ENCODE results near the gene BHMT2. TPM values are rescaled to one million over a fixed set of nuclear protein-coding genes. Genes with fewer than 3 reads are reported as not detected.
A peak's percentile ranks its signal among the peaks of the same experiment; 100 is the strongest.

The BHMT2 gene
- total RNA-seq, 1 donor from 2014 or later: 7.9 TPM

GRCh38 chr5:79122973-79123372 is 53.4 kb downstream of the BHMT2 start:
- H3K27me3 ChIP-seq (ENCODE audit: low read depth): no peaks in the 10 kb centered on the region
- no peak for DNase-seq
- no peak overlapping the region for H3K27ac ChIP-seq (replicated peaks)
- H3K9me3 ChIP-seq (replicated peaks): no peaks in the 10 kb centered on the region
- no peaks in the 10 kb centered on the region for H3K36me3 ChIP-seq
- H3K4me3 ChIP-seq: no peak overlapping the region
- intact Hi-C loops (cut with micrococcal nuclease): no loop called here
- TF ChIP-seq CTCF (IDR thresholded peaks at IDR 0.05; ENCODE audit: borderline replicate concordance): no peak
- H3K4me1 ChIP-seq: no peaks in the 10 kb centered on the region

GRCh38 chr5:79124607-79125006 is 55.0 kb downstream of the BHMT2 start:
- TF ChIP-seq CTCF (IDR thresholded peaks at IDR 0.05; ENCODE audit: borderline replicate concordance): no peak
- no peaks in the 10 kb centered on the region for H3K27me3 ChIP-seq (ENCODE audit: low read depth)
- H3K4me3 ChIP-seq: no peak overlapping the region
- H3K9me3 ChIP-seq (replicated peaks): no peaks in the 10 kb centered on the region
- intact Hi-C loops (cut with micrococcal nuclease): no loop called here
- no peak overlapping the region for H3K27ac ChIP-seq (replicated peaks)
- DNase-seq: no peak
- H3K4me1 ChIP-seq: no peaks in the 10 kb centered on the region
- H3K36me3 ChIP-seq: no peaks in the 10 kb centered on the region

- H3K27ac ChIP-seq (replicated peaks): no peak overlapping the region
- H3K9me3 ChIP-seq (replicated peaks): no peaks in the 10 kb centered on the region
- H3K4me3 ChIP-seq: no peak overlapping the region
- H3K4me1 ChIP-seq: peaks cover 13% of the 10 kb centered on the region
- no peaks in the 10 kb centered on the region for H3K27me3 ChIP-seq (ENCODE audit: low read depth)
- intact Hi-C loops (cut with micrococcal nuclease): loop anchor here (5.0 to 10.0 kb wide), 3 partner anchors 108 to 404 kb away; no protein-coding TSS in a partner anchor
- DNase-seq: no peak
- H3K36me3 ChIP-seq: no peaks in the 10 kb centered on the region
- no peak for TF ChIP-seq CTCF (IDR thresholded peaks at IDR 0.05; ENCODE audit: borderline replicate concordance)
Observed at GRCh38 chr5:79130781-79131180, 61.2 kb downstream of the BHMT2 start.

GRCh38 chr5:79133121-79133656 is 63.6 kb downstream of the BHMT2 start:
- peak overlapping the region; percentile 66 for H3K27ac ChIP-seq (replicated peaks)

GRCh38 chr5:79133657-79134451 is 64.3 kb downstream of the BHMT2 start:
- Histone ChIP-seq H3K4me1 (peaks cover 13% of the 10 kb centered on the region), H3K36me3 (no peaks in the 10 kb centered on the region), H3K27ac (replicated peaks) (peak overlapping the region; percentile 66), H3K27me3 (ENCODE audit: low read depth) (no peaks in the 10 kb centered on the region), H3K9me3 (replicated peaks) (no peaks in the 10 kb centered on the region), H3K4me3 (peak overlapping the region; percentile 51)
- peak; percentile 53 for DNase-seq
- intact Hi-C loops (cut with micrococcal nuclease): loop anchor here (5.0 to 10.0 kb wide), 3 partner anchors 112 to 401 kb away; no protein-coding TSS in a partner anchor
- TF ChIP-seq CTCF (IDR thresholded peaks at IDR 0.05; ENCODE audit: borderline replicate concordance): peak; percentile 75

More at GRCh38 chr5:79133121-79133656, 63.6 kb downstream of the BHMT2 start:
- peak; percentile 36 for TF ChIP-seq CTCF (IDR thresholded peaks at IDR 0.05; ENCODE audit: borderline replicate concordance)
- H3K4me1 ChIP-seq: peaks cover 13% of the 10 kb centered on the region
- no peaks in the 10 kb centered on the region for H3K9me3 ChIP-seq (replicated peaks)
- intact Hi-C loops (cut with micrococcal nuclease): loop anchor here (5.0 to 10.0 kb wide), 3 partner anchors 111 to 402 kb away; no protein-coding TSS in a partner anchor
- H3K36me3 ChIP-seq: no peaks in the 10 kb centered on the region
- DNase-seq: no peak
- no peaks in the 10 kb centered on the region for H3K27me3 ChIP-seq (ENCODE audit: low read depth)
- peak overlapping the region; percentile 51 for H3K4me3 ChIP-seq
